ENCODE measurements around the gene LCN2. TPM values are rescaled to one million over a fixed set of nuclear protein-coding genes. Genes with fewer than 3 reads are reported as not detected.

Gene LCN2
- total RNA-seq, 2 donors from 2014 or later: 30.5 to 43.7 TPM

- Histone ChIP-seq H3K27ac (no peak overlapping the region), H3K9me3 (no peaks in the 10 kb centered on the region), H3K27me3 (replicated peaks; ENCODE audit: insufficient read depth) (no peaks in the 10 kb centered on the region), H3K4me1 (replicated peaks) (peaks cover 27% of the 10 kb centered on the region), H3K4me3 (no peak overlapping the region), H3K36me3 (peaks cover 10 to 17% of the 10 kb centered on the region in 2 donors)
- no peak for DNase-seq (ENCODE audit: low spot score)
- intact Hi-C loops (cut with DNase I): no loop called here
- TF ChIP-seq POLR2A (IDR thresholded peaks at IDR 0.05) (no peak), POLR2AphosphoS5 (IDR thresholded peaks at IDR 0.05) (no peak), CTCF (IDR thresholded peaks at IDR 0.05) (no peak)
- 86% methylated on average over 20 of the region's 20 CpGs for WGBS
Observed at GRCh38 chr9:128101690-128102089, 47.6 kb upstream of the LCN2 start.

- intact Hi-C loops (cut with DNase I): no loop called here
- Histone ChIP-seq H3K4me1 (replicated peaks) (peaks cover 27% of the 10 kb centered on the region), H3K27ac (peak overlapping the region in 1 of 2 donors; percentile 5), H3K27me3 (replicated peaks; ENCODE audit: insufficient read depth) (no peaks in the 10 kb centered on the region), H3K9me3 (no peaks in the 10 kb centered on the region), H3K36me3 (peaks cover 13 to 22% of the 10 kb centered on the region in 2 donors), H3K4me3 (no peak overlapping the region)
- DNase-seq (ENCODE audit: low spot score): no peak
- 89% methylated on average over 12 of the region's 13 CpGs for WGBS
- TF ChIP-seq POLR2A (IDR thresholded peaks at IDR 0.05): no peak
- no peak for TF ChIP-seq CTCF (IDR thresholded peaks at IDR 0.05)
- no peak for TF ChIP-seq POLR2AphosphoS5 (IDR thresholded peaks at IDR 0.05)
Observed at GRCh38 chr9:128102196-128102595, 47.1 kb upstream of the LCN2 start.

GRCh38 chr9:128102861-128103588 is 46.2 kb upstream of the LCN2 start:
- H3K4me1 ChIP-seq (replicated peaks): peaks cover 22% of the 10 kb centered on the region
- DNase-seq (ENCODE audit: low spot score): no peak
- intact Hi-C loops (cut with DNase I): no loop called here
- no peak overlapping the region for H3K4me3 ChIP-seq
- no peak for TF ChIP-seq POLR2AphosphoS5 (IDR thresholded peaks at IDR 0.05)
- TF ChIP-seq POLR2A (IDR thresholded peaks at IDR 0.05): no peak
- no peak for TF ChIP-seq CTCF (IDR thresholded peaks at IDR 0.05)
- H3K27ac ChIP-seq: peak overlapping the region; percentile 23 to 30
- H3K27me3 ChIP-seq (replicated peaks; ENCODE audit: insufficient read depth): no peaks in the 10 kb centered on the region
- no peaks in the 10 kb centered on the region for H3K9me3 ChIP-seq
- H3K36me3 ChIP-seq: peaks cover 17 to 28% of the 10 kb centered on the region in 2 donors
- WGBS: 86% methylated on average over 23 of the region's 23 CpGs

GRCh38 chr9:128103589-128103962 is 45.7 kb upstream of the LCN2 start:
- intact Hi-C loops (cut with DNase I): no loop called here
- WGBS: 61% methylated on average over 8 of the region's 8 CpGs
- TF ChIP-seq CTCF (IDR thresholded peaks at IDR 0.05): peak in 1 of 4 experiments; percentile 23
- TF ChIP-seq POLR2AphosphoS5 (IDR thresholded peaks at IDR 0.05): no peak
- Histone ChIP-seq H3K9me3 (no peaks in the 10 kb centered on the region), H3K27me3 (replicated peaks; ENCODE audit: insufficient read depth) (no peaks in the 10 kb centered on the region), H3K36me3 (peaks cover 17 to 28% of the 10 kb centered on the region in 2 donors), H3K4me3 (no peak overlapping the region), H3K4me1 (replicated peaks) (peaks cover 20% of the 10 kb centered on the region), H3K27ac (peak overlapping the region; percentile 23 to 30)
- no peak for DNase-seq (ENCODE audit: low spot score)

GRCh38 chr9:128104171-128104618 is 45.1 kb upstream of the LCN2 start:
- Histone ChIP-seq H3K4me1 (replicated peaks) (peaks cover 14% of the 10 kb centered on the region), H3K9me3 (no peaks in the 10 kb centered on the region), H3K27me3 (replicated peaks; ENCODE audit: insufficient read depth) (no peaks in the 10 kb centered on the region), H3K36me3 (peaks cover 17 to 31% of the 10 kb centered on the region in 2 donors), H3K4me3 (no peak overlapping the region), H3K27ac (no peak overlapping the region)
- intact Hi-C loops (cut with DNase I): no loop called here
- TF ChIP-seq POLR2A (IDR thresholded peaks at IDR 0.05) (no peak), CTCF (IDR thresholded peaks at IDR 0.05) (no peak), POLR2AphosphoS5 (IDR thresholded peaks at IDR 0.05) (no peak)
- DNase-seq (ENCODE audit: low spot score): no peak
- WGBS: 49% methylated on average over 6 of the region's 6 CpGs
